Thyroid gland (tissue), 4 donors: ENCODE results near the gene CSRP2.

Source experiments
- CTCF ChIP-seq, 6 experiments: fragments of 200-600 bp in 3 of 6; fragments of 450-650 bp in 3 of 6; sonication (generic) in 3 of 6; IDR thresholded peaks; one replicate each; pipeline ENCODE4 v1.5.1; 2016 to 2019; ENCODE audit warnings: antibody characterized with exemption in 6 of 6, mild to moderate bottlenecking in 2 of 6, inconsistent platforms in 1 of 6, moderate library complexity in 1 of 6
- POLR2A ChIP-seq, 2 donors: fragments of 450-650 bp; IDR thresholded peaks; one replicate each; pipeline ENCODE4 v1.6.1; 2017; ENCODE audit warnings: antibody characterized with exemption in 2 of 2, mild to moderate bottlenecking in 2 of 2, moderate library complexity in 1 of 2

GRCh38 chr12:76901628-76902380 lies 23.0 kb upstream of the CSRP2 start:
- no peak for TF ChIP-seq CTCF (IDR thresholded peaks at IDR 0.05)
- no peak for TF ChIP-seq POLR2A (IDR thresholded peaks at IDR 0.05)
